Measurements from ENCODE around the gene SPATA12. TPM values are rescaled to one million over a fixed set of nuclear protein-coding genes. Genes with fewer than 3 reads are reported as not detected.
A peak's percentile ranks its signal among the peaks of the same experiment; 100 is the strongest.

The SPATA12 gene
- total RNA-seq, 1 donor, result not detected

DNA sequence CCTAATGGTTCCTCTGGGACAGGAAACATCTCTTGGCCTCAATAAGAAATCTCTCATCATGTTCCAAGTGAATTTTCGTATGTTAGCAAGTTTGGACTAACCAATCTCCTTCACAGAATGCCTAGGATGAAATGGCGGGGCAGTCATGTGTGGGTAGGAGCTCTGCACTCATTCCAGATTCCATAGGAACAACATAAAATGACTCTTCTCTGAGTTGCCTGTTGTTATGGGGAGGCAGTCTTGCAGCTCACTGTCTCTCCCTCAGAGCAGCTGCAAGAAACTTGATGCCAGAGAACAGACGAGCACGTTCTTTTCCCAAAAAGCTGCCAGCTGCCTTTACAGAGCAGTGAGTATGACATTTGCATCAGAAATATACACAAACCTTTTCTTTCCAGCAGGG lies 34.1 kb downstream of the SPATA12 start:
- Histone ChIP-seq H2AFZ (ENCODE audit: low read length) (peak overlapping the region; percentile 39), H3K79me2 (ENCODE audit: insufficient read depth, low read length) (no peaks in the 10 kb centered on the region), H3K27me3 (ENCODE audit: insufficient read depth, low read length) (no peaks in the 10 kb centered on the region), H3K4me3 (ENCODE audit: insufficient read depth, low read length) (no peak overlapping the region), H3K9me3 (ENCODE audit: low read depth, low read length) (no peaks in the 10 kb centered on the region), H3K36me3 (ENCODE audit: insufficient read depth, low read length) (no peaks in the 10 kb centered on the region), H3K4me2 (ENCODE audit: insufficient read depth, low read length) (peak overlapping the region; percentile 2), H4K20me1 (ENCODE audit: insufficient read depth, low read length) (no peaks in the 10 kb centered on the region), H3K27ac (ENCODE audit: low read depth, low read length) (no peak overlapping the region), H3K4me1 (ENCODE audit: insufficient read depth, low read length) (peaks cover 7% of the 10 kb centered on the region)
- peak; percentile 83 for DNase-seq (ENCODE audit: insufficient read length, low spot score, missing footprints)
- TF ChIP-seq, protein P1, sequence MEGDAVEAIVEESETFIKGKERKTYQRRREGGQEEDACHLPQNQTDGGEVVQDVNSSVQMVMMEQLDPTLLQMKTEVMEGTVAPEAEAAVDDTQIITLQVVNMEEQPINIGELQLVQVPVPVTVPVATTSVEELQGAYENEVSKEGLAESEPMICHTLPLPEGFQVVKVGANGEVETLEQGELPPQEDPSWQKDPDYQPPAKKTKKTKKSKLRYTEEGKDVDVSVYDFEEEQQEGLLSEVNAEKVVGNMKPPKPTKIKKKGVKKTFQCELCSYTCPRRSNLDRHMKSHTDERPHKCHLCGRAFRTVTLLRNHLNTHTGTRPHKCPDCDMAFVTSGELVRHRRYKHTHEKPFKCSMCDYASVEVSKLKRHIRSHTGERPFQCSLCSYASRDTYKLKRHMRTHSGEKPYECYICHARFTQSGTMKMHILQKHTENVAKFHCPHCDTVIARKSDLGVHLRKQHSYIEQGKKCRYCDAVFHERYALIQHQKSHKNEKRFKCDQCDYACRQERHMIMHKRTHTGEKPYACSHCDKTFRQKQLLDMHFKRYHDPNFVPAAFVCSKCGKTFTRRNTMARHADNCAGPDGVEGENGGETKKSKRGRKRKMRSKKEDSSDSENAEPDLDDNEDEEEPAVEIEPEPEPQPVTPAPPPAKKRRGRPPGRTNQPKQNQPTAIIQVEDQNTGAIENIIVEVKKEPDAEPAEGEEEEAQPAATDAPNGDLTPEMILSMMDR (IDR thresholded peaks at IDR 0.05; ENCODE audit: extremely low read depth, low read depth, low read length), result no peak

DNA sequence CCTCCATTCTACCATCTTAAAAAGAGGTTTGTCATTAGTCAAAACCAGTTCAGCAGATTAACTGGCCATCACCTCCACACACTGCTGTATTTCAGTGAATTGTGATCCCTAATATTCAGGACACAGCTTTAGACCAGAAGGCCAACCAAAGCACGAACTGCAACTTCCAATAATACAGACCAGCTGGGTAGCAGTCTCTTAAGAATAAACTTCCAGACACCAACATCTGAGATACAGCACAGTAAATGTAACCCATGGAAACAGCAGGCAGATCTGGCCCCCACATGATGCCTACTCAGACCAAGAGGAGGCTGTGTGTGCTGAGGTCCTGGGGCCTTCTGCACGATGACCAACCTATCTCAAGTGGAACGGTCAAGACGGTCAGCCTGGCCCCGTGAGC lies 34.9 kb downstream of the SPATA12 start:
- H3K4me1 ChIP-seq (ENCODE audit: insufficient read depth, low read length), result peaks cover 7% of the 10 kb centered on the region
- no peak overlapping the region for H3K4me2 ChIP-seq (ENCODE audit: insufficient read depth, low read length)
- no peaks in the 10 kb centered on the region for H4K20me1 ChIP-seq (ENCODE audit: insufficient read depth, low read length)
- no peak overlapping the region for H3K27ac ChIP-seq (ENCODE audit: low read depth, low read length)
- H3K4me3 ChIP-seq (ENCODE audit: insufficient read depth, low read length), result no peak overlapping the region
- DNase-seq (ENCODE audit: insufficient read length, low spot score, missing footprints), result no peak
- H3K36me3 ChIP-seq (ENCODE audit: insufficient read depth, low read length), result no peaks in the 10 kb centered on the region
- no peaks in the 10 kb centered on the region for H3K9me3 ChIP-seq (ENCODE audit: low read depth, low read length)
- no peaks in the 10 kb centered on the region for H3K79me2 ChIP-seq (ENCODE audit: insufficient read depth, low read length)
- TF ChIP-seq, protein P1 (IDR thresholded peaks at IDR 0.05; ENCODE audit: extremely low read depth, low read depth, low read length), result no peak
- H2AFZ ChIP-seq (ENCODE audit: low read length), result no peak overlapping the region
- no peaks in the 10 kb centered on the region for H3K27me3 ChIP-seq (ENCODE audit: insufficient read depth, low read length)

DNA sequence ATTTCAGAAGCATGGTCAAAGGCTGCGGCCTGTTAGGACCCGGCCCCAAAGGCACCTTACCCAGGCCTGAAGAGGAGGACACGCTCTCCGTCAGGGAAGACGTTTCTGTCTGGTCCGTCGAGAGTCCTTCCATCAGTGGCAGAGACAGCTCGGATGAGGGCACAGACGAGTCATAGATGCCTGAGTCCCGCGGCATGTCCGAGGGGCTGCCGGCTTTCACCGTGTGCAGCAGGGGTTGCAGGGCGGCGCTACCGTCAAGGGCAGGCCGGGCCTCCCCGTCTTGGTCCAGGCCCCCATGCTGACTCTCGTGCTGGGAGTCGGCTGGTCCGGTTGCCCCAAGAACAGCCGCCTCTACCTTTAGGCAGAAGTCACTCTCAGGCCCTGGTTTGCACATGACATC lies 37.1 kb downstream of the SPATA12 start:
- Histone ChIP-seq H3K79me2 (ENCODE audit: insufficient read depth, low read length) (no peaks in the 10 kb centered on the region), H4K20me1 (ENCODE audit: insufficient read depth, low read length) (no peaks in the 10 kb centered on the region), H3K36me3 (ENCODE audit: insufficient read depth, low read length) (no peaks in the 10 kb centered on the region), H2AFZ (ENCODE audit: low read length) (no peak overlapping the region), H3K4me2 (ENCODE audit: insufficient read depth, low read length) (no peak overlapping the region), H3K4me1 (ENCODE audit: insufficient read depth, low read length) (no peaks in the 10 kb centered on the region), H3K27me3 (ENCODE audit: insufficient read depth, low read length) (no peaks in the 10 kb centered on the region), H3K4me3 (ENCODE audit: insufficient read depth, low read length) (no peak overlapping the region), H3K9me3 (ENCODE audit: low read depth, low read length) (no peaks in the 10 kb centered on the region), H3K27ac (ENCODE audit: low read depth, low read length) (no peak overlapping the region)
- TF ChIP-seq, protein P1 (IDR thresholded peaks at IDR 0.05; ENCODE audit: extremely low read depth, low read depth, low read length), result no peak
- no peak for DNase-seq (ENCODE audit: insufficient read length, low spot score, missing footprints)

DNA sequence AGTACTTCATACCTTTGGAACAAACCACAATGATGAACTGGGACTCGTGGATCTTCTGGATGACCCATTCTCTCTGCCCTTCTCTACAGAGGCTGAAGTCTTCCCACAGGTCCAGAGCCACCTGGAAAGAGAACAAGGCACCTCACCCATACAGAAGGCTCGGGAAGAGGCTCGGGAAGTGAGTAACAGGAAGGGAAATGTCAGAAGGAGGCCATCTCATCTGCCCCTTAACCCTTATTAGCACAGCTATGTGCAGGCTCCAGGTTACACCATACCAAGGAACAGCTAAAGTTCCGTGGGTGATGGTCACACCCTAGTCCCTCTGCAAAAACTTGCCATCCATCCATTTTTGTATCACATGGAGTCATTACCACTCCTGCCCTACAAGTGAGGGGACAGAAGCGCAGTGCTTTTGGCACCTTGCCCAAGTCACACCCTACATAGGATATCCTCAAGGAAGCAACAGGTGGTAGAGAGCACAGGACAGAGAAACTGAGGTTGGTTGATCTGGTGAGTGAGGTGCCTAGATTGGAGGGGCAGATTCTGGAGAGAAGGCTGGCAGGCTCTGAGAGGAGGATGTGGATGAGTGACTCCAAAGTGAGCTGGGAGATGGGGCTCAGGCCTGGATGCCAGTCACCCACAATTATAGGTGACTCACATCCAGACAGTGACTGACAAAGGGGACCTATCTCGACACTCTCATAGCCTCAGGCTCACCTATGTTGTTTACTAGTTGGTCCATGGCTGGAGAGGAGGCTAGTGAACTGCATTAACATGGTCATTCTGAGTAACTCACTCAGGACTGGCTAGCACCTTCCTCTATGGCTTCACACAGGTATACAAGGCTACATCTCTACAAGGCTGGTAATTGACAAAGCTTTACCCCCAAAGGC lies 38.2 kb downstream of the SPATA12 start:
- Histone ChIP-seq H4K20me1 (ENCODE audit: insufficient read depth, low read length) (no peaks in the 10 kb centered on the region), H3K27ac (ENCODE audit: low read depth, low read length) (no peak overlapping the region), H3K36me3 (ENCODE audit: insufficient read depth, low read length) (no peaks in the 10 kb centered on the region), H3K4me2 (ENCODE audit: insufficient read depth, low read length) (no peak overlapping the region), H2AFZ (ENCODE audit: low read length) (no peak overlapping the region), H3K79me2 (ENCODE audit: insufficient read depth, low read length) (no peaks in the 10 kb centered on the region), H3K4me1 (ENCODE audit: insufficient read depth, low read length) (no peaks in the 10 kb centered on the region), H3K27me3 (ENCODE audit: insufficient read depth, low read length) (no peaks in the 10 kb centered on the region), H3K4me3 (ENCODE audit: insufficient read depth, low read length) (no peak overlapping the region), H3K9me3 (ENCODE audit: low read depth, low read length) (no peaks in the 10 kb centered on the region)
- TF ChIP-seq, protein P1 (IDR thresholded peaks at IDR 0.05; ENCODE audit: extremely low read depth, low read depth, low read length), result no peak
- no peak for DNase-seq (ENCODE audit: insufficient read length, low spot score, missing footprints)

Data from osteoblast (primary cell).